GM10248 (cell line): ENCODE data around the gene ULK4.
A peak's percentile ranks its signal among the peaks of the same experiment; 100 is the strongest.

Source experiments
- CTCF ChIA-PET: fragments of 300-600 bp; sonication (Branson Sonifier 250); formaldehyde crosslinking; extraction: SDS; loops from one replicate; lab custom pipeline; 2021; ENCODE audit warnings: antibody characterized with exemption; lab: Yijun Ruan, JAX
- POLR2A ChIA-PET: fragments of 350-650 bp; sonication (Branson Sonifier 250); formaldehyde crosslinking; extraction: SDS; loops from one replicate; lab custom pipeline; 2020; ENCODE audit warnings: antibody characterized with exemption; lab: Yijun Ruan, JAX
- DNase-seq: peaks from one replicate; pipeline ENCODE4 v3.0.0; 2012; ENCODE audit errors: extremely low spot score
- CTCF ChIP-seq: IDR thresholded peaks from 2 replicates; pipeline ENCODE4 v1.5.1; 2012; ENCODE audit warnings: mild to moderate bottlenecking, low read depth; ENCODE audit errors: extremely low read depth, missing control alignments, control extremely low read depth

Gene ULK4

GRCh38 chr3:41419809-41420208 lies 542.1 kb downstream of the ULK4 start:
- POLR2A ChIA-PET, result no interaction called here
- no peak for TF ChIP-seq CTCF
- no peak for DNase-seq
- CTCF ChIA-PET, result no interaction called here

- peak; percentile 10 for DNase-seq
- POLR2A ChIA-PET, result no interaction called here
Measured at GRCh38 chr3:41418961-41419691, 542.8 kb downstream of the ULK4 start.

GRCh38 chr3:41417574-41417973 lies 544.3 kb downstream of the ULK4 start:
- CTCF ChIA-PET, result interaction anchor here (1.8 kb wide), 1 partner anchor 22 kb away, joined by 3 read pairs; no protein-coding TSS in a partner anchor

More at GRCh38 chr3:41418961-41419691, 542.8 kb downstream of the ULK4 start:
- CTCF ChIA-PET, result no interaction called here
- TF ChIP-seq CTCF, result no peak

GRCh38 chr3:41411065-41411464 lies 550.8 kb downstream of the ULK4 start:
- ChIA-PET POLR2A (no interaction called here), CTCF (no interaction called here)
- TF ChIP-seq CTCF, result no peak
- no peak for DNase-seq

More at GRCh38 chr3:41417574-41417973, 544.3 kb downstream of the ULK4 start:
- POLR2A ChIA-PET, result no interaction called here
- no peak for TF ChIP-seq CTCF
- DNase-seq, result no peak

GRCh38 chr3:41405466-41405865 lies 556.4 kb downstream of the ULK4 start:
- no peak for DNase-seq
- TF ChIP-seq CTCF, result no peak
- POLR2A ChIA-PET, result no interaction called here
- CTCF ChIA-PET, result no interaction called here

- POLR2A ChIA-PET, result no interaction called here
Measured at GRCh38 chr3:41404582-41404981, 557.3 kb downstream of the ULK4 start.

More at GRCh38 chr3:41404582-41404981, 557.3 kb downstream of the ULK4 start:
- no peak for DNase-seq
- TF ChIP-seq CTCF, result no peak
- CTCF ChIA-PET, result no interaction called here
